ENCODE data around the gene WNK1.

GRCh38 chr12:837548-837947 lies 85.2 kb downstream of the WNK1 start:
- TF ChIP-seq ZNF513 (tag by site-specific recombination; IDR thresholded peaks at IDR 0.05) (no peak), MEIS1 (CRISPR knock-in tag; IDR thresholded peaks at IDR 0.05; ENCODE audit: borderline replicate concordance) (no peak), ZBTB49 (tag by site-specific recombination; IDR thresholded peaks at IDR 0.05; ENCODE audit: low read depth) (no peak), ZNF174 (tag by site-specific recombination; IDR thresholded peaks at IDR 0.05) (no peak), CTCF (tag by site-specific recombination; IDR thresholded peaks at IDR 0.05) (no peak), ZNF501 (tag by site-specific recombination; IDR thresholded peaks at IDR 0.05) (no peak), ZNF211 (tag by site-specific recombination; IDR thresholded peaks at IDR 0.05; ENCODE audit: low read depth) (no peak), RBAK (tag by site-specific recombination; IDR thresholded peaks at IDR 0.05) (no peak), ZNF530 (tag by site-specific recombination; IDR thresholded peaks at IDR 0.05; ENCODE audit: low read depth) (no peak)

Data from HEK293 (cell line).